BE2C (cell line): ENCODE data around the gene TDP2.
"Not testable (repeated sequence)": the region's sequence is repeated elsewhere in the genome, so short reads cannot be mapped to it uniquely, and the experiment has no call there.

Source experiments
- DNase-seq: peaks from one replicate; pipeline ENCODE4 v3.0.0-alpha.2; 2020
- H3K27me3 ChIP-seq: fragments of 250-450 bp; sonication (Bioruptor Pico); 2 replicates; pipeline ENCODE4 v1.5.1; 2020; ENCODE audit warnings: mild to moderate bottlenecking
- H3K36me3 ChIP-seq: fragments of 250-450 bp; sonication (Bioruptor Pico); 2 replicates; pipeline ENCODE4 v1.5.1; 2020; ENCODE audit warnings: mild to moderate bottlenecking
- H3K4me1 ChIP-seq: fragments of 250-450 bp; sonication (Bioruptor Pico); 2 replicates; pipeline ENCODE4 v1.5.1; 2020
- H3K4me3 ChIP-seq: 2 replicates; pipeline ENCODE4 v1.5.1; 2011; ENCODE audit warnings: low read depth, low read length
- H3K9me3 ChIP-seq: fragments of 250-450 bp; sonication (Bioruptor Pico); 2 replicates; pipeline ENCODE4 v1.5.1; 2020
- CTCF ChIP-seq: IDR thresholded peaks from 2 replicates; pipeline ENCODE4 v1.5.1; 2012; ENCODE audit warnings: mild to moderate bottlenecking, low read depth, low read length

Gene TDP2

GRCh38 chr6:24644377-24644776 lies 22.3 kb downstream of the TDP2 start:
- no peaks in the 10 kb centered on the region for H3K36me3 ChIP-seq
- no peak for TF ChIP-seq CTCF

GRCh38 chr6:24643920-24644319 lies 22.8 kb downstream of the TDP2 start:
- H3K4me1 ChIP-seq, result no peaks in the 10 kb centered on the region
- no peak for TF ChIP-seq CTCF
- no peaks in the 10 kb centered on the region for H3K9me3 ChIP-seq
- DNase-seq, result no peak
- no peaks in the 10 kb centered on the region for H3K36me3 ChIP-seq
- peaks cover 5% of the 10 kb centered on the region; the same call in 1 of the 2 replicates for H3K27me3 ChIP-seq
- H3K4me3 ChIP-seq, result no peak overlapping the region

More at GRCh38 chr6:24644377-24644776, 22.3 kb downstream of the TDP2 start:
- Histone ChIP-seq H3K9me3 (no peaks in the 10 kb centered on the region), H3K4me1 (no peaks in the 10 kb centered on the region), H3K27me3 (peaks cover 5% of the 10 kb centered on the region; the same call in 1 of the 2 replicates), H3K4me3 (no peak overlapping the region)
- DNase-seq, result no peak

GRCh38 chr6:24642061-24642460 lies 24.6 kb downstream of the TDP2 start:
- Histone ChIP-seq H3K9me3 (no peaks in the 10 kb centered on the region), H3K27me3 (peaks cover 5% of the 10 kb centered on the region; the same call in 1 of the 2 replicates), H3K36me3 (no peaks in the 10 kb centered on the region), H3K4me3 (no peak overlapping the region), H3K4me1 (no peaks in the 10 kb centered on the region)
- TF ChIP-seq CTCF, result no peak
- DNase-seq, result no peak

- not testable (repeated sequence) for H3K9me3 ChIP-seq, H3K36me3 ChIP-seq, H3K4me3 ChIP-seq, DNase-seq, H3K27me3 ChIP-seq, H3K4me1 ChIP-seq
Observed at GRCh38 chr6:24640631-24641030, 26.1 kb downstream of the TDP2 start.

- TF ChIP-seq CTCF, result no peak
- no peak overlapping the region for H3K4me3 ChIP-seq
- H3K36me3 ChIP-seq, result no peaks in the 10 kb centered on the region
- no peaks in the 10 kb centered on the region for H3K4me1 ChIP-seq
- H3K27me3 ChIP-seq, result peaks cover 5% of the 10 kb centered on the region; the same call in 1 of the 2 replicates
- DNase-seq, result no peak
- no peaks in the 10 kb centered on the region for H3K9me3 ChIP-seq
Observed at GRCh38 chr6:24640166-24640565, 26.5 kb downstream of the TDP2 start.

GRCh38 chr6:24636681-24637080 lies 30.0 kb downstream of the TDP2 start:
- Histone ChIP-seq H3K36me3 (no peaks in the 10 kb centered on the region), H3K27me3 (no peaks in the 10 kb centered on the region), H3K4me3 (no peak overlapping the region), H3K4me1 (no peaks in the 10 kb centered on the region), H3K9me3 (no peaks in the 10 kb centered on the region)
- DNase-seq, result no peak
- no peak for TF ChIP-seq CTCF

GRCh38 chr6:24632573-24632972 lies 34.1 kb downstream of the TDP2 start:
- H3K4me3 ChIP-seq, result no peak overlapping the region
- H3K36me3 ChIP-seq, result no peaks in the 10 kb centered on the region
- no peaks in the 10 kb centered on the region for H3K4me1 ChIP-seq
- no peak for DNase-seq
- no peak for TF ChIP-seq CTCF
- no peaks in the 10 kb centered on the region for H3K27me3 ChIP-seq
- H3K9me3 ChIP-seq, result no peaks in the 10 kb centered on the region
